HG03442 (cell line): Measurements from ENCODE around the gene DNMBP.
"Not testable (repeated sequence)": the region's sequence is repeated elsewhere in the genome, so short reads cannot be mapped to it uniquely, and the experiment has no call there.

Experiments
- ATAC-seq: cut with Tn5 transposase; IDR thresholded peaks from one replicate; pipeline ENCODE4 v1.9.1; 2021; ENCODE audit warnings: mild to moderate bottlenecking, moderate library complexity; ENCODE audit not compliant: unreplicated experiment

Gene DNMBP

GRCh38 chr10:100020142-100020885 is 10.6 kb upstream of the DNMBP start:
- peak; percentile 79 for ATAC-seq

GRCh38 chr10:100019787-100020141 is 10.0 kb upstream of the DNMBP start:
- no peak for ATAC-seq

- peak; percentile 56 for ATAC-seq
Observed at GRCh38 chr10:100014071-100014762, 4.5 kb upstream of the DNMBP start.

GRCh38 chr10:100013621-100014020 is 3.9 kb upstream of the DNMBP start:
- no peak for ATAC-seq

GRCh38 chr10:100011906-100012305 is 2.2 kb upstream of the DNMBP start:
- not testable (repeated sequence) for ATAC-seq

DNA sequence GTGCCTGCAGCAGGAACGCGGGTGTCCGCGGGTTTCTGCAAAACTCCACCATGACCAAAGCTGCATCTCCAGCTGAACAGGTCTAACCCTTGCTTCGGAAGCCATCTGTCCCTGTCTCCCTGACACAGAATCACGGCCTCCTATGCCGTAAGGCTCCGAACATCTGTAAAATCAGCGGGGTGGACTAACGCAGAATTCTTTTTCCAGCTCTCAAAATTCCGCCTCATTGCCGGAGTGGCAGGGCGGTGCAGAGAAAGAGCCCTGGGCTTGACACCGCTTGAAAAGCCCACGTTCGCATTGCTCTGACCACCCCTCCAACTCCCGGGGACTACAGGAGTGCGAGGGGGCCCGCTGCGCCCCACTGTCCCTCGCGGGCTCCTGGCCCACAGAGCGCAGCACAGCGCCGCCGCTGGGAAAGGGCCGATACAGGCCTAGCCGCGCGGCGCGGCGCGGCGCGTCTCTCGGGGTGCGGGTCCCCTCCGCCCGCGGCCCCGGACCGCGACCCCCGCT is 409 bp downstream of the DNMBP start:
- ATAC-seq = peak; percentile 47

DNA sequence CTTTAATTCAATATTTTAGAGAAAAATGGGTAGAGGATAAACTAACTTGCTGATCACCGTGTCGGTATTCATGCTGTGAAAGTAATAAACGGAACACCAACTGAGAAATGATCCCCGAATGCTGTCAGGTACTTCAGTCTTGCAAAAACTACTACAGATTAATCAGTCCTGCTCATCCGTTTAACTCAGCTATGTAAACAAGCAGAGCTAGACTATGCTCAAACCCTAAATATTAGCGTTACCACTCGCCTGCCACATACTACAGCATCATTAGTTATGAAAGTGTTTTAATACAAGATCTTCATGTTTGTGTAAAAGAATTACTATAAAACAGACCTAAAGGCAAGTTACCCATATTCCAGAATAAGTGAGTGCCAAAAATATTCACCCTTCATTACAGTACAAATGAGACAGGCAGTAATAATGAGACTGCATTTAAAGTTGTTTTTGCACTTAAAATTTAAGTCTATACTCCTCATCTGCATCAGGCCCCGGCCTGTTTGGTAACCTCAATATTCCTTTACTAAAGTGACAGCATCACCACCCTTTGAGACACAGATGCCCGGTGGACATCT is 952 bp downstream of the DNMBP start:
- ATAC-seq = no peak

DNA sequence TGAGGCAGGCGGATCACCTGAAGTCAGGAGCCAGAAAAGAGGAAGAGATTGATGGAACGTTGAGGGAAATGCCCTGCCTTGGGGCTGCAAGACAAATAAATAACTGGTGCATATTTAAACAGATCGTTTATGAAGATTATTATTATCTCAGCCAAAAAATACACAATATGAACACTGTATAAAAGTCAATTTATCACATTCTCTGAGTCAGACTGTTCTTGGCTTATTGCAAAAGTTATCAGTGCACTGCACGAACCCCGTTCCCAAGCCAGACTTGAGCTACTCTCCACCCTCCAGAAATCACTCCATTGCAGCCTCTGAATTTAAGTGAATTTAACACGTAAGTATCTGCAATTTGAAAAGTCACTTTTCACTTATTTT is 1.6 kb downstream of the DNMBP start:
- no peak for ATAC-seq

GRCh38 chr10:100007231-100008141 is 2.3 kb downstream of the DNMBP start:
- no peak for ATAC-seq

- ATAC-seq = no peak
Observed at GRCh38 chr10:100006243-100006886, 3.4 kb downstream of the DNMBP start.

- ATAC-seq = no peak
Observed at GRCh38 chr10:100004805-100005510, 4.8 kb downstream of the DNMBP start.

GRCh38 chr10:100000109-100000644 is 9.6 kb downstream of the DNMBP start:
- no peak for ATAC-seq

GRCh38 chr10:99999319-100000108 is 10.2 kb downstream of the DNMBP start:
- no peak for ATAC-seq

GRCh38 chr10:99998889-99999288 is 10.9 kb downstream of the DNMBP start:
- no peak for ATAC-seq

GRCh38 chr10:99996671-99997648 is 12.8 kb downstream of the DNMBP start:
- ATAC-seq = no peak

- no peak for ATAC-seq
Observed at GRCh38 chr10:99995713-99996112, 14.0 kb downstream of the DNMBP start.

DNA sequence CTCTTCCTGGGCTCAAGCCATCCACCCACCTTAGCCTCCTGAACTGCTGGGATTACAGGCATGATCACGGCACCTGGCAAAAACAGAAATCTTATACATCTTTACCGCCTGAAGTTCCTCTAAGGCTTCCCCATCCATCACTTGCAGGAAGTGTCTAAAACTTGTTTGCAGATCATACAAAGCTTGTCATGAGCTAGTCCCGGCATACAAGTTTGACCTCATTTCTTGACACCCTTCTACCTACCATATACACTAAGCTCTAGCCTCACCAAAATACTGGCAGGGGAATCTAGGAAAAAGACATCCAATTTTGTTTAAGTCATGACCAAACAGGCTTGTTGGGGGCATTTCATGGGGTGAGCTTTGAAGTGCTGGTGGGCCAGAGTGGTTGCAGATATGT is 14.5 kb downstream of the DNMBP start:
- ATAC-seq = no peak

DNA sequence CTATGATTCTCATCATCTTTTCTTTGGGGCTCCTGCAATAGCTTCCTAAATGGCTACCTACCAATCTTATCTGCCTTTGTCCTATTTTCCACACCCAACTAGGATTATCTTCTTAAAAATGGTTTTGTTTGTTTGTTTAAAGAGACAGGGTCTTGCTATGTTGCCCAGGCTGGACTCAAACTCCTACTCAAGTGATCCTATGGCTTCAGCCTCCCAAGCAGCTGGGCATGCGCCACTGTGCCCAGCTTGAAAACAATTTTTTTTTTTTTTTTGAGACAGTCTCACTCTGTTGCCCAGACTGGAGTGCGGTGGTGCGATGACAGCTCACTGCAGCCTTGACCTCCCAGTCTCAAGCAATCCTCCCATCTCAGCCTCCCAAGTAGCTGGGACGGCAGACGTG is 14.9 kb downstream of the DNMBP start:
- no peak for ATAC-seq
